GM12864 (cell line): Measurements from ENCODE around the gene AKAP8L.

Experiments used
- DNase-seq: peaks from one replicate; pipeline ENCODE4 v3.0.0-alpha.2; 2011; ENCODE audit warnings: low read depth
- H3K4me3 ChIP-seq: 2 replicates; pipeline ENCODE4 v1.5.1; 2011; ENCODE audit warnings: mild to moderate bottlenecking, low read depth, low read length, control low read depth
- CTCF ChIP-seq: IDR thresholded peaks from 2 replicates; pipeline ENCODE4 v1.5.1; 2011; ENCODE audit warnings: low read depth, mild to moderate bottlenecking, moderate library complexity, low read length, control low read depth, inconsistent platforms; ENCODE audit errors: missing control alignments

The AKAP8L gene

GRCh38 chr19:15457701-15458484 is 39.1 kb upstream of the AKAP8L start:
- no peak for DNase-seq
- no peak for TF ChIP-seq CTCF
- no peak overlapping the region for H3K4me3 ChIP-seq

- no peak for TF ChIP-seq CTCF
- no peak for DNase-seq
- H3K4me3 ChIP-seq: no peak overlapping the region
Measured at GRCh38 chr19:15456871-15457700, 38.3 kb upstream of the AKAP8L start.

GRCh38 chr19:15456441-15456840 is 37.7 kb upstream of the AKAP8L start:
- TF ChIP-seq CTCF: no peak
- H3K4me3 ChIP-seq: no peak overlapping the region
- no peak for DNase-seq

GRCh38 chr19:15455996-15456395 is 37.2 kb upstream of the AKAP8L start:
- H3K4me3 ChIP-seq: no peak overlapping the region

GRCh38 chr19:15453906-15454860 is 35.4 kb upstream of the AKAP8L start:
- TF ChIP-seq CTCF: peak; percentile 21
- no peak for DNase-seq
- H3K4me3 ChIP-seq: no peak overlapping the region

More at GRCh38 chr19:15455996-15456395, 37.2 kb upstream of the AKAP8L start:
- DNase-seq: no peak
- TF ChIP-seq CTCF: no peak

GRCh38 chr19:15453091-15453578 is 34.3 kb upstream of the AKAP8L start:
- no peak overlapping the region for H3K4me3 ChIP-seq

More at GRCh38 chr19:15453091-15453578, 34.3 kb upstream of the AKAP8L start:
- no peak for DNase-seq
- TF ChIP-seq CTCF: no peak
